Neural cell (in vitro differentiated cells): ENCODE data around the gene TENM3. TPM values are rescaled to one million over a fixed set of nuclear protein-coding genes. Genes with fewer than 3 reads are reported as not detected.

Source experiments
- H2AFZ ChIP-seq: fragments of 200-600, 300-800 bp; sonication (generic), shearing (Covaris generic); 2 replicates; pipeline ENCODE4 v1.6.0; 2014; ENCODE audit warnings: low read depth, mild to moderate bottlenecking, antibody characterized with exemption, low read length, moderate library complexity
- H3F3A ChIP-seq: fragments of 200-600 bp; shearing (Covaris generic); 2 replicates; pipeline ENCODE4 v1.6.1; 2016; ENCODE audit warnings: mild to moderate bottlenecking, moderate library complexity, mixed read lengths, antibody characterized with exemption, low read length; ENCODE audit not compliant: insufficient read depth, poor library complexity, severe bottlenecking
- H3K27ac ChIP-seq: fragments of 200-600, 300-800 bp; sonication (generic), shearing (Covaris generic); 2 replicates; pipeline ENCODE4 v1.5.1; 2014; ENCODE audit warnings: mild to moderate bottlenecking, low read length, moderate library complexity
- H3K27me3 ChIP-seq: fragments of 300-800, 200-600 bp; sonication (generic), shearing (Covaris generic); 2 replicates; pipeline ENCODE4 v1.6.0; 2014; ENCODE audit warnings: mild to moderate bottlenecking, low read depth, low read length, moderate library complexity; ENCODE audit not compliant: insufficient read depth
- H3K36me3 ChIP-seq: fragments of 300-800, 200-600 bp; sonication (generic), shearing (Covaris generic); 2 replicates; pipeline ENCODE4 v1.5.1; 2014; ENCODE audit warnings: mild to moderate bottlenecking, antibody characterized with exemption, low read length, moderate library complexity; ENCODE audit not compliant: insufficient read depth
- H3K4me2 ChIP-seq: fragments of 300-800, 200-600 bp; sonication (generic), shearing (Covaris generic); 2 replicates; pipeline ENCODE4 v1.6.0; 2014; ENCODE audit warnings: mild to moderate bottlenecking, low read length
- H3K4me3 ChIP-seq: fragments of 300-800, 200-600 bp; sonication (generic), shearing (Covaris generic); 2 replicates; pipeline ENCODE4 v1.5.1; 2014; ENCODE audit warnings: mild to moderate bottlenecking, low read length, moderate library complexity
- H3K79me2 ChIP-seq: fragments of 200-600 bp; shearing (Covaris generic); replicated peaks from 2 replicates; pipeline ENCODE4 v1.6.0; 2014; ENCODE audit warnings: mild to moderate bottlenecking, low read length, moderate library complexity; ENCODE audit not compliant: insufficient read depth
- H3K9ac ChIP-seq: fragments of 300-800, 200-600 bp; sonication (generic), shearing (Covaris generic); 2 replicates; pipeline ENCODE4 v1.6.1; 2016; ENCODE audit warnings: mild to moderate bottlenecking, low read length, mixed read lengths
- H3K9me2 ChIP-seq: fragments of 200-600 bp; shearing (Covaris generic); 2 replicates; pipeline ENCODE4 v1.6.1; 2016; ENCODE audit warnings: mild to moderate bottlenecking, low read length, mixed read lengths; ENCODE audit not compliant: insufficient read depth
- H3K9me3 ChIP-seq: fragments of 200-600, 300-800 bp; sonication (generic), shearing (Covaris generic); 2 replicates; pipeline ENCODE4 v1.6.1; 2016; ENCODE audit warnings: mild to moderate bottlenecking, mixed run types, low read length, moderate library complexity, mixed read lengths
- H4K20me1 ChIP-seq: fragments of 200-600 bp; shearing (Covaris generic); 2 replicates; pipeline ENCODE4 v1.6.1; 2016; ENCODE audit warnings: mild to moderate bottlenecking, mixed run types; ENCODE audit not compliant: insufficient read depth
- EP300 ChIP-seq: fragments of 450-650 bp; conservative IDR thresholded peaks from 2 replicates; pipeline ENCODE4 v1.6.1; 2014; ENCODE audit warnings: antibody characterized with exemption, mild to moderate bottlenecking, moderate library complexity; ENCODE audit not compliant: poor library complexity, severe bottlenecking
- EZH2 ChIP-seq: fragments of 200-600, 300-800 bp; shearing (Covaris generic), sonication (generic); IDR thresholded peaks from 2 replicates; pipeline ENCODE4 v1.6.1; 2014; ENCODE audit warnings: antibody characterized with exemption, low read length, borderline replicate concordance, mild to moderate bottlenecking; ENCODE audit not compliant: insufficient read depth, poor library complexity, severe bottlenecking
- MXI1 ChIP-seq: fragments of 450-650 bp; conservative IDR thresholded peaks from 2 replicates; pipeline ENCODE4 v1.6.1; 2014; ENCODE audit warnings: antibody characterized with exemption, mild to moderate bottlenecking; ENCODE audit not compliant: poor library complexity, severe bottlenecking
- POLR2AphosphoS5 ChIP-seq: IDR thresholded peaks from 2 replicates; pipeline ENCODE4 v1.6.1; 2012
- RAD21 ChIP-seq: fragments of 450-650 bp; conservative IDR thresholded peaks from 2 replicates; pipeline ENCODE4 v1.6.1; 2014; ENCODE audit warnings: antibody characterized with exemption, mild to moderate bottlenecking, moderate library complexity
- SMC3 ChIP-seq: fragments of 450-650 bp; conservative IDR thresholded peaks from 2 replicates; pipeline ENCODE4 v1.6.1; 2014; ENCODE audit warnings: antibody characterized with exemption, mild to moderate bottlenecking, moderate library complexity; ENCODE audit not compliant: poor library complexity
- TAF1 ChIP-seq: IDR thresholded peaks from 2 replicates; pipeline ENCODE4 v1.6.1; 2012; ENCODE audit warnings: low read depth
- polyA plus RNA-seq: library from polyadenylated mRNA; depleted of rRNA; stranded (reverse); fragments of >200 nt; gene quantifications from 2 replicates; pipeline ENCODE4 v1.2.3, GENCODE V29; 2014
- TF ChIP-seq, protein P1 (sequence below): IDR thresholded peaks from 2 replicates; pipeline ENCODE4 v1.6.1; 2012; ENCODE audit warnings: borderline replicate concordance
- TF ChIP-seq, protein P2 (sequence below): fragments of 450-650 bp; IDR thresholded peaks from 2 replicates; pipeline ENCODE4 v1.5.1; 2014; ENCODE audit warnings: antibody characterized with exemption, mild to moderate bottlenecking, moderate library complexity; ENCODE audit not compliant: poor library complexity, severe bottlenecking

TENM3 gene
- polyA plus RNA-seq, 1 donor from 2014 or later, result 7.3 TPM

DNA sequence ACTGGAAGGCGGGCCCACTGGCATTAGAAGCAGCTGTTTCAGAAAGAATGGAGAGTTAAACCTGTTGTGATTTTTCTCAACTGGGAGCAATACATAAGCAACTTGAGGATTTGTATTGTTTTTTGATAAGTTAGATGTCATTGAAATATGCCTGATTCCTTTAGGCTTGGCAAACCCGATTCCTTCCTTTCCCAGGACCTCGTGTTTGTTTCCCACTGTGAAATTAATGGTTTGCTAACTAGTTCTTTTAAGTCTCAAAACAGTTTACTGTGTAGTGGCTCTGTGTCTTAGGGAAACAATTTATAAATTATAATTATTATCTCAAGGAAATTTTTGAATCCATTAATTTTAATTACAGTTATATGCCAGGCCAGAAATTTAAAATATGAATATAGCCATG, 456.0 kb downstream of the TENM3 start:
- Histone ChIP-seq H3K27me3 (no peaks in the 10 kb centered on the region), H3K9me2 (no peaks in the 10 kb centered on the region), H3F3A (no peaks in the 10 kb centered on the region), H3K79me2 (no peaks in the 10 kb centered on the region), H3K9me3 (no peaks in the 10 kb centered on the region), H3K9ac (no peak overlapping the region), H4K20me1 (no peaks in the 10 kb centered on the region), H3K4me3 (no peak overlapping the region), H3K36me3 (no peaks in the 10 kb centered on the region), H3K4me2 (no peak overlapping the region), H3K27ac (no peak overlapping the region), H2AFZ (no peak overlapping the region)
- TF ChIP-seq RAD21 (no peak), TAF1 (no peak), POLR2AphosphoS5 (no peak), EZH2 (no peak), SMC3 (no peak), MXI1 (no peak), EP300 (no peak)
- TF ChIP-seq, protein P1, sequence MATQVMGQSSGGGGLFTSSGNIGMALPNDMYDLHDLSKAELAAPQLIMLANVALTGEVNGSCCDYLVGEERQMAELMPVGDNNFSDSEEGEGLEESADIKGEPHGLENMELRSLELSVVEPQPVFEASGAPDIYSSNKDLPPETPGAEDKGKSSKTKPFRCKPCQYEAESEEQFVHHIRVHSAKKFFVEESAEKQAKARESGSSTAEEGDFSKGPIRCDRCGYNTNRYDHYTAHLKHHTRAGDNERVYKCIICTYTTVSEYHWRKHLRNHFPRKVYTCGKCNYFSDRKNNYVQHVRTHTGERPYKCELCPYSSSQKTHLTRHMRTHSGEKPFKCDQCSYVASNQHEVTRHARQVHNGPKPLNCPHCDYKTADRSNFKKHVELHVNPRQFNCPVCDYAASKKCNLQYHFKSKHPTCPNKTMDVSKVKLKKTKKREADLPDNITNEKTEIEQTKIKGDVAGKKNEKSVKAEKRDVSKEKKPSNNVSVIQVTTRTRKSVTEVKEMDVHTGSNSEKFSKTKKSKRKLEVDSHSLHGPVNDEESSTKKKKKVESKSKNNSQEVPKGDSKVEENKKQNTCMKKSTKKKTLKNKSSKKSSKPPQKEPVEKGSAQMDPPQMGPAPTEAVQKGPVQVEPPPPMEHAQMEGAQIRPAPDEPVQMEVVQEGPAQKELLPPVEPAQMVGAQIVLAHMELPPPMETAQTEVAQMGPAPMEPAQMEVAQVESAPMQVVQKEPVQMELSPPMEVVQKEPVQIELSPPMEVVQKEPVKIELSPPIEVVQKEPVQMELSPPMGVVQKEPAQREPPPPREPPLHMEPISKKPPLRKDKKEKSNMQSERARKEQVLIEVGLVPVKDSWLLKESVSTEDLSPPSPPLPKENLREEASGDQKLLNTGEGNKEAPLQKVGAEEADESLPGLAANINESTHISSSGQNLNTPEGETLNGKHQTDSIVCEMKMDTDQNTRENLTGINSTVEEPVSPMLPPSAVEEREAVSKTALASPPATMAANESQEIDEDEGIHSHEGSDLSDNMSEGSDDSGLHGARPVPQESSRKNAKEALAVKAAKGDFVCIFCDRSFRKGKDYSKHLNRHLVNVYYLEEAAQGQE, result no peak
- TF ChIP-seq, protein P2, sequence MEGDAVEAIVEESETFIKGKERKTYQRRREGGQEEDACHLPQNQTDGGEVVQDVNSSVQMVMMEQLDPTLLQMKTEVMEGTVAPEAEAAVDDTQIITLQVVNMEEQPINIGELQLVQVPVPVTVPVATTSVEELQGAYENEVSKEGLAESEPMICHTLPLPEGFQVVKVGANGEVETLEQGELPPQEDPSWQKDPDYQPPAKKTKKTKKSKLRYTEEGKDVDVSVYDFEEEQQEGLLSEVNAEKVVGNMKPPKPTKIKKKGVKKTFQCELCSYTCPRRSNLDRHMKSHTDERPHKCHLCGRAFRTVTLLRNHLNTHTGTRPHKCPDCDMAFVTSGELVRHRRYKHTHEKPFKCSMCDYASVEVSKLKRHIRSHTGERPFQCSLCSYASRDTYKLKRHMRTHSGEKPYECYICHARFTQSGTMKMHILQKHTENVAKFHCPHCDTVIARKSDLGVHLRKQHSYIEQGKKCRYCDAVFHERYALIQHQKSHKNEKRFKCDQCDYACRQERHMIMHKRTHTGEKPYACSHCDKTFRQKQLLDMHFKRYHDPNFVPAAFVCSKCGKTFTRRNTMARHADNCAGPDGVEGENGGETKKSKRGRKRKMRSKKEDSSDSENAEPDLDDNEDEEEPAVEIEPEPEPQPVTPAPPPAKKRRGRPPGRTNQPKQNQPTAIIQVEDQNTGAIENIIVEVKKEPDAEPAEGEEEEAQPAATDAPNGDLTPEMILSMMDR, result no peak

DNA sequence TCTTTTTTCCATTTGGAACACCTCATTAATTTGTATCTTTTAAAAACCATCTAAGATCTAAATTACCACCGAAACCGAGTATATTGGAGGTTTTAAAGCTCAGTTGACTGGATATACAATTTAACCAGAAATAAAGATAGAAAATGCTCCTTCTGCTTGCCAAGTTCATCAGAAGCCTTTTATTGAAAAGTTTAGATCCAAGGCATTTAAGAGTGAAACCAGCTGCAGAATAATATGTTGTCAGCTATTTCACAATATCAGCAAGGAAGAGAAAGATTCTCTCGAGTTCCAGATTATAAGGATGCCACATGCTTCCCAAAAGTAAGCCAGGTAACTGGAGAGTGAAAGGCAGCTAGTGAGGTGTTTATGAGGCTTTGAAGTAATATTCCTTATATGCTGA, 456.6 kb downstream of the TENM3 start:
- no peak overlapping the region for H3K9ac ChIP-seq
- no peaks in the 10 kb centered on the region for H3K27me3 ChIP-seq
- no peak overlapping the region for H3K4me2 ChIP-seq
- TF ChIP-seq POLR2AphosphoS5, result no peak
- TF ChIP-seq EZH2, result no peak
- TF ChIP-seq SMC3, result no peak
- TF ChIP-seq MXI1, result no peak
- TF ChIP-seq, protein P1, result no peak
- TF ChIP-seq, protein P2, result no peak
- TF ChIP-seq EP300, result no peak
- TF ChIP-seq RAD21, result no peak
- no peak for TF ChIP-seq TAF1
- H3K9me2 ChIP-seq, result no peaks in the 10 kb centered on the region
- H3K36me3 ChIP-seq, result no peaks in the 10 kb centered on the region
- H3K9me3 ChIP-seq, result no peaks in the 10 kb centered on the region
- no peaks in the 10 kb centered on the region for H4K20me1 ChIP-seq
- no peak overlapping the region for H3K27ac ChIP-seq
- H2AFZ ChIP-seq, result no peak overlapping the region
- no peaks in the 10 kb centered on the region for H3K79me2 ChIP-seq
- H3F3A ChIP-seq, result no peaks in the 10 kb centered on the region
- no peak overlapping the region for H3K4me3 ChIP-seq
